H1 (cell line): ENCODE data around the gene ORC2. TPM values are rescaled to one million over a fixed set of nuclear protein-coding genes. Genes with fewer than 3 reads are reported as not detected.

Source experiments
- BCL11A ChIP-seq, 2 experiments: IDR thresholded peaks; one replicate each; pipeline ENCODE4 v1.6.1; 2011; ENCODE audit warnings: low read depth in 2 of 2, low read length in 2 of 2, mild to moderate bottlenecking in 2 of 2
- CBX8 ChIP-seq: fragments of 300-800, 300-1000 bp; sonication (generic); IDR thresholded peaks from 2 replicates; pipeline ENCODE4 v1.7.1; 2016; ENCODE audit warnings: low read depth, low read length, borderline replicate concordance
- EGR1 ChIP-seq: IDR thresholded peaks from 2 replicates; pipeline ENCODE4 v1.6.1; 2011; ENCODE audit warnings: low read depth, low read length, borderline replicate concordance
- FOSL1 ChIP-seq: IDR thresholded peaks from 2 replicates; pipeline ENCODE4 v1.6.1; 2011; ENCODE audit warnings: mild to moderate bottlenecking, low read depth, low read length, moderate library complexity; ENCODE audit not compliant: insufficient read depth
- GTF2F1 ChIP-seq: IDR thresholded peaks from 2 replicates; pipeline ENCODE4 v1.6.1; 2012; ENCODE audit warnings: low read depth, low read length, improper control_type of control experiment, borderline replicate concordance
- JUND ChIP-seq: IDR thresholded peaks from 2 replicates; pipeline ENCODE4 v1.6.1; 2011; ENCODE audit warnings: mild to moderate bottlenecking, improper control_type of control experiment, low read length
- KDM4A ChIP-seq: IDR thresholded peaks from one replicate; pipeline ENCODE4 v1.7.1; 2012; ENCODE audit warnings: low read depth, mild to moderate bottlenecking, moderate library complexity, low read length, inconsistent platforms; ENCODE audit not compliant: severe bottlenecking
- POLR2AphosphoS5 ChIP-seq: IDR thresholded peaks from 2 replicates; pipeline ENCODE4 v1.6.1; 2011; ENCODE audit warnings: low read depth, low read length
- RFX5 ChIP-seq: IDR thresholded peaks from 2 replicates; pipeline ENCODE4 v1.6.1; 2011; ENCODE audit warnings: low read depth, low read length, improper control_type of control experiment, borderline replicate concordance
- SRF ChIP-seq: IDR thresholded peaks from 2 replicates; pipeline ENCODE4 v1.6.1; 2011; ENCODE audit warnings: mild to moderate bottlenecking, low read depth, low read length, moderate library complexity
- TEAD4 ChIP-seq: IDR thresholded peaks from 2 replicates; pipeline ENCODE4 v1.6.1; 2012; ENCODE audit warnings: low read depth, low read length, inconsistent platforms, mixed read lengths
- YY1 ChIP-seq: IDR thresholded peaks from 2 replicates; pipeline ENCODE4 v1.6.1; 2011; ENCODE audit warnings: low read depth, mild to moderate bottlenecking, low read length
- polyA plus RNA-seq, 7 experiments: library from polyadenylated mRNA; depleted of rRNA in 3 of 7; stranded (reverse) in 5 of 7; unstranded in 2 of 7; fragments of >200 nt in 5 of 7; fragments of 200-250 nt in 2 of 7; gene quantifications; 1 replicate in 5 of 7; 2 replicates in 1 of 7; 4 replicates in 1 of 7; pipeline versions ENCODE4 v1.2.1 to v1.2.3, GENCODE V29; 2011 to 2013; ENCODE audit warnings: missing spikeins in 2 of 7, mixed read lengths in 2 of 7
- total RNA-seq: library from RNA; stranded (reverse); fragmentation: NEBNext Ultra II Directional; extraction: Animal tissue kit (Norgen Biotek cat#: 25700); gene quantifications from 2 replicates; pipeline ENCODE4 v1.2.1, GENCODE V29; 2021
- TF ChIP-seq, protein P1 (sequence below): fragments of 300-600 bp; sonication (generic); IDR thresholded peaks from 2 replicates; pipeline ENCODE4 v1.7.1; 2012; ENCODE audit warnings: low read length, moderate library complexity, mild to moderate bottlenecking, inconsistent platforms; ENCODE audit not compliant: insufficient replicate concordance

Gene ORC2
- total and polyA plus RNA-seq, 2 of the 8 experiments (the other 6 are each of a cell fraction or from before 2014, with no cell fraction given) = 7.1 to 89.8 TPM

DNA sequence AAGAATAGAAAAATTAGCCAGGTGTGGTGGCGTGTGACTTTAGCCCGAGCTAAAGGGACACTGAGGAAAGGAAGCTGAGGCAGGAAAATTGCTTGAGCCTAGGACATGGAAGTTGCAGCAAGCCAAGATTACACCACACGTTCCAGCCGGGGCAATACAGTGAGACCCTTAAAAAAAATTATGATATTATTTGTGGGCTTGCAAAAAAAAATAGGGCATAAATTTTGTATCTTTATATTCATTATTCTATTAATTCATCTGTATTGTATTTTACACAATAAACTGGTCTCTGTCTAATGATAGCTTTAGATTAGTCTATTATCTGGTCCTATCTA, 18.1 kb downstream of the ORC2 start (continued):
- TF ChIP-seq, protein P1, sequence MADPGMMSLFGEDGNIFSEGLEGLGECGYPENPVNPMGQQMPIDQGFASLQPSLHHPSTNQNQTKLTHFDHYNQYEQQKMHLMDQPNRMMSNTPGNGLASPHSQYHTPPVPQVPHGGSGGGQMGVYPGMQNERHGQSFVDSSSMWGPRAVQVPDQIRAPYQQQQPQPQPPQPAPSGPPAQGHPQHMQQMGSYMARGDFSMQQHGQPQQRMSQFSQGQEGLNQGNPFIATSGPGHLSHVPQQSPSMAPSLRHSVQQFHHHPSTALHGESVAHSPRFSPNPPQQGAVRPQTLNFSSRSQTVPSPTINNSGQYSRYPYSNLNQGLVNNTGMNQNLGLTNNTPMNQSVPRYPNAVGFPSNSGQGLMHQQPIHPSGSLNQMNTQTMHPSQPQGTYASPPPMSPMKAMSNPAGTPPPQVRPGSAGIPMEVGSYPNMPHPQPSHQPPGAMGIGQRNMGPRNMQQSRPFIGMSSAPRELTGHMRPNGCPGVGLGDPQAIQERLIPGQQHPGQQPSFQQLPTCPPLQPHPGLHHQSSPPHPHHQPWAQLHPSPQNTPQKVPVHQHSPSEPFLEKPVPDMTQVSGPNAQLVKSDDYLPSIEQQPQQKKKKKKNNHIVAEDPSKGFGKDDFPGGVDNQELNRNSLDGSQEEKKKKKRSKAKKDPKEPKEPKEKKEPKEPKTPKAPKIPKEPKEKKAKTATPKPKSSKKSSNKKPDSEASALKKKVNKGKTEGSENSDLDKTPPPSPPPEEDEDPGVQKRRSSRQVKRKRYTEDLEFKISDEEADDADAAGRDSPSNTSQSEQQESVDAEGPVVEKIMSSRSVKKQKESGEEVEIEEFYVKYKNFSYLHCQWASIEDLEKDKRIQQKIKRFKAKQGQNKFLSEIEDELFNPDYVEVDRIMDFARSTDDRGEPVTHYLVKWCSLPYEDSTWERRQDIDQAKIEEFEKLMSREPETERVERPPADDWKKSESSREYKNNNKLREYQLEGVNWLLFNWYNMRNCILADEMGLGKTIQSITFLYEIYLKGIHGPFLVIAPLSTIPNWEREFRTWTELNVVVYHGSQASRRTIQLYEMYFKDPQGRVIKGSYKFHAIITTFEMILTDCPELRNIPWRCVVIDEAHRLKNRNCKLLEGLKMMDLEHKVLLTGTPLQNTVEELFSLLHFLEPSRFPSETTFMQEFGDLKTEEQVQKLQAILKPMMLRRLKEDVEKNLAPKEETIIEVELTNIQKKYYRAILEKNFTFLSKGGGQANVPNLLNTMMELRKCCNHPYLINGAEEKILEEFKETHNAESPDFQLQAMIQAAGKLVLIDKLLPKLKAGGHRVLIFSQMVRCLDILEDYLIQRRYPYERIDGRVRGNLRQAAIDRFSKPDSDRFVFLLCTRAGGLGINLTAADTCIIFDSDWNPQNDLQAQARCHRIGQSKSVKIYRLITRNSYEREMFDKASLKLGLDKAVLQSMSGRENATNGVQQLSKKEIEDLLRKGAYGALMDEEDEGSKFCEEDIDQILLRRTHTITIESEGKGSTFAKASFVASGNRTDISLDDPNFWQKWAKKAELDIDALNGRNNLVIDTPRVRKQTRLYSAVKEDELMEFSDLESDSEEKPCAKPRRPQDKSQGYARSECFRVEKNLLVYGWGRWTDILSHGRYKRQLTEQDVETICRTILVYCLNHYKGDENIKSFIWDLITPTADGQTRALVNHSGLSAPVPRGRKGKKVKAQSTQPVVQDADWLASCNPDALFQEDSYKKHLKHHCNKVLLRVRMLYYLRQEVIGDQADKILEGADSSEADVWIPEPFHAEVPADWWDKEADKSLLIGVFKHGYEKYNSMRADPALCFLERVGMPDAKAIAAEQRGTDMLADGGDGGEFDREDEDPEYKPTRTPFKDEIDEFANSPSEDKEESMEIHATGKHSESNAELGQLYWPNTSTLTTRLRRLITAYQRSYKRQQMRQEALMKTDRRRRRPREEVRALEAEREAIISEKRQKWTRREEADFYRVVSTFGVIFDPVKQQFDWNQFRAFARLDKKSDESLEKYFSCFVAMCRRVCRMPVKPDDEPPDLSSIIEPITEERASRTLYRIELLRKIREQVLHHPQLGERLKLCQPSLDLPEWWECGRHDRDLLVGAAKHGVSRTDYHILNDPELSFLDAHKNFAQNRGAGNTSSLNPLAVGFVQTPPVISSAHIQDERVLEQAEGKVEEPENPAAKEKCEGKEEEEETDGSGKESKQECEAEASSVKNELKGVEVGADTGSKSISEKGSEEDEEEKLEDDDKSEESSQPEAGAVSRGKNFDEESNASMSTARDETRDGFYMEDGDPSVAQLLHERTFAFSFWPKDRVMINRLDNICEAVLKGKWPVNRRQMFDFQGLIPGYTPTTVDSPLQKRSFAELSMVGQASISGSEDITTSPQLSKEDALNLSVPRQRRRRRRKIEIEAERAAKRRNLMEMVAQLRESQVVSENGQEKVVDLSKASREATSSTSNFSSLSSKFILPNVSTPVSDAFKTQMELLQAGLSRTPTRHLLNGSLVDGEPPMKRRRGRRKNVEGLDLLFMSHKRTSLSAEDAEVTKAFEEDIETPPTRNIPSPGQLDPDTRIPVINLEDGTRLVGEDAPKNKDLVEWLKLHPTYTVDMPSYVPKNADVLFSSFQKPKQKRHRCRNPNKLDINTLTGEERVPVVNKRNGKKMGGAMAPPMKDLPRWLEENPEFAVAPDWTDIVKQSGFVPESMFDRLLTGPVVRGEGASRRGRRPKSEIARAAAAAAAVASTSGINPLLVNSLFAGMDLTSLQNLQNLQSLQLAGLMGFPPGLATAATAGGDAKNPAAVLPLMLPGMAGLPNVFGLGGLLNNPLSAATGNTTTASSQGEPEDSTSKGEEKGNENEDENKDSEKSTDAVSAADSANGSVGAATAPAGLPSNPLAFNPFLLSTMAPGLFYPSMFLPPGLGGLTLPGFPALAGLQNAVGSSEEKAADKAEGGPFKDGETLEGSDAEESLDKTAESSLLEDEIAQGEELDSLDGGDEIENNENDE = no peak
- TF ChIP-seq JUND = no peak
- TF ChIP-seq YY1 = no peak
- TF ChIP-seq CBX8 = no peak
- no peak for TF ChIP-seq KDM4A
- no peak for TF ChIP-seq TEAD4
- no peak for TF ChIP-seq BCL11A (IDR thresholded peaks at IDR 0.05; ENCODE audit: low read depth in 2 of 2, low read length in 2 of 2)
- TF ChIP-seq RFX5 = no peak
- no peak for TF ChIP-seq EGR1
- no peak for TF ChIP-seq POLR2AphosphoS5
- TF ChIP-seq FOSL1 = no peak
- TF ChIP-seq SRF = no peak
- TF ChIP-seq GTF2F1 = no peak
